IPS-11a (cell line): ENCODE data around the gene MFRP.

Source experiments
- H3K4me3 ChIP-seq: one replicate; pipeline ENCODE4 v1.5.1; 2013; ENCODE audit warnings: low read depth, low read length, control low read depth

The MFRP gene

DNA sequence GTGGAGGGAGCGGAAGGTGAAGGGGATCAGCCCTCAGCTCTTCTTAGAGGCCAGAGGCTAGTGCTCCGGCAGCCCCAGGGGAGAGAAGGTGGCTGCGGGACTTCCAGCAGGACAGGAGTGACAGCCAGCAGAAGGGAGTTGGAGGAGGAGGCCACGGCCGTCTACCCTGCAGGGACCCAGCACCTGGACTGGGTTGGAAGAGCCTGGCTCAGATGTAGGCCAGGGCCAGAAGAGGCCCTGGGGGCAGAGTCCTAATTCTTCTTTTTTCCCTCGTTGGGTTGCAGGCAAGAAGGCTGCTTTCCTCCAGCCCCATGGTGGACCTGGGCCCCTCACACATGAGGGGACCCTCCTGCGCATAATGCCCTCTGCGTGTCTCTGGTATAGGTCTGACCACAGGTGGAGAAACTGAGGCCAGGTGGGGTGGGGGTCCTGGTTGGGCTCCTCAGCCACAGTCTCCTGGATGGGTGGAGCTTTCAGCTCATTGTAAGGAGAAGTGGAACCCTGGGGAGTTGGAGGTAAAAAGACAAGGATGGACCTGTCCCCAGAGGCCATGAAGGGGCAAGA lies 27.3 kb downstream of the MFRP start:
- H3K4me3 ChIP-seq, result no peak overlapping the region

DNA sequence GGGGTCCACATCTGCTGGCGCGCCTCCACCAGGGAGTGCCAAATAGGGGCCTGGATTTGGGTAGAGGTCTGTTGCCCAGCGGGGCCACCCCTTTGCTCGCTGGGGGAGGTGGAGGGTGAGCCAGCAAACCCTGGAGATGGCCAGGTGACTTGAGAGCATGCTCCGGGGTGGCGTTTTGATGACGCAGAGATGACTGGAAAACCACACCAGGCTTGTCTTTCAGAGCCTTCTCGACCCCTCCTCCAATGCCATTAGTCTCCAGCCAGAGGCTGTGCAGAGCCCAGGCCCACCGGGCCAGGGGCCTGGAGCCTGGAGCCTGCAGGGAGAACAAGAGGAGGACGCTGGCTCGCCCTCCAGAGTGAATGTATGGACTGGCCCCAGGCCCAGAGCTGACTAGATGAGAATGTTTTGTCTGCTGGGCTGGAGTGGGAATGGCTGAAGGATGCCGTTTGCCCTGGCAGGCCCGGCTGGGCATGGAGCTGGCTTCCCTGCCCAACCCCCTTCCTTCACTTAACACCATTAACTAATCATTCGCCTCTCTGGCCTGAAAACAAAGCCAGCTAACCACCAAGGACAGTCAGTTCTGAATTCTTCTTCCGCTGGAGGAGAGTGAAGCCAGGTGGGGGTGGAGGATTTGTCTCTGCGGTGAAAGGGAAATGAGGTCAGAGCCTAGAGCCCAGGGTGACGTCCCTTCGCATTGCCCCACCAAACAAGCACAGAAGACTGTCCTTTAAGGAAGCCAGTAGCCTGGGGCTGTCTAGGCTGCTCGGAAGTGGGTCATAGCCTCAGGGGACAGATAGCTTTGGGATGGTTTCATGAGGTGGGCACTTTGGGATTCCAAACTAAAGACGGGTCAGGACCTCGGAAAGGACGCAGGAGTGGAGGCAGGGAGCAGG lies 28.0 kb downstream of the MFRP start:
- no peak overlapping the region for H3K4me3 ChIP-seq

DNA sequence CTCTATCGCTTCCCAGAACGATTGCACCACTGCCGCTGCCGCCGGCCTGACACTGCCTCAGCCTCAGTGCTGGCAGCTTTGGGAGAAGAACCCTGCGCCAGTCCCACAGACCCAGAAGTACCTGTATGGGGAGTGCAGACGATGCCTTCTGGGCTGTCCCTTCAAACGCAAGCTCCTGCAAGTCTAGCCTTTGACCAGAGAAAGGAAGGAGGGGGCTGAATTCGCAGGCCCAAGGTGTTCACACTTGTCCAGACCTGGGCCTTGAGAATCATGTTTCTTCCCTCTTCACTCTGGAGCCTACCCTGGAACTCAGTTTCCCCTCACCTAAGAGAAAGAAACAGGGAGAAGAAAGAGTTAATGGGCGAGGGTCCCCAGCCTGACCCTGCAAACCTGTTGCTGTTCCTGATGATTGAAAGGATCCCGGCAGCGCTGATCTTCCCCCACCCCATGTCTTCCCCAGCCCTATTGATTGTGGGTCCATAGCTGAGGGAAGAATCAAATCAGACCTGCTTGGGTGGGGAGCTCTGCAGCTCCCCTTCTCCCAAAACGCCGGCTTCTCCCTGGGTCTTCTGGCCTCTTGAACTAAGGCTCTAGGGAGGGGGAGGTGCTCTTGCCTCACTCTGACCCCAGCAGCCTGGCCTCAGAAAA lies 28.8 kb downstream of the MFRP start:
- no peak overlapping the region for H3K4me3 ChIP-seq

- H3K4me3 ChIP-seq, result peak within 1 kb of the TSS; percentile 72
These were observed 29.5 kb downstream of the MFRP start, which contains the start of gene MCAM for GRCh38 chr11:119316729-119317591. Gene MCAM (minus strand): TSS chr11:119317130. CDS start chr11:119317101, 29 bp downstream.

DNA sequence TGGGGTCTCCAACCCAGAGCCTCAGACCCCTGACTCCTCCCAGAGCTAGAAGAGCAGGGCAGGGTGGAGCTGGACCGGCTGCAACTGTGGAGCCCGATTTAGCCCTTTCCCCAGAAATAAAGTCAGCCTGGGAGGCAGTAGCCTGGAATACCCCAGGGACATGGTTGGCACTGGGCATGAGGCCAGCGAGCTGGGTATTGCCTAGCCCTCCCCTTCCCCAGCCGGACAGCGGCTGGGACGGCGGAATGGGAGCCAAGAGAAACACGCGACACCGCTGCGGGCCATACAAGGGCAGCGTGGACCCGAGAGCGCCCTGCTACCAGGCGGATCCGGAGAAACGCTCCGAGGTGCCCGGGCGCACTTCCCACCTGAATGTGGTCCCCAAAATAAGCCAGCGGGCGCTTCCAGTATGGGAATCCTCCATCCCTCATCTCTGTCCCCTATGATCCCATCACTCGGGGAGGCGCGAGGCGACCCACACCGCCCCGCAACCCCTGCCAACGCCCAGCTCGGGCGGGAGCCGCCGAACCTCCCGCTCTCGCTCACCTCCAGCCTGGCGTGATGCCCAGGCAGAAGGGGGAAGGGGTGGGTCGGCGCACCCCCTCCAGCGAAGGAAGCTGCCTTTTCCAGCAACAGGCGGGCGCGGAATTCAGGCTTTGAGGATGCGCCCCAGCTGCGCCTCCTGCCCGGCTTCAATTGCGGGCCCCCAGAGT lies 30.3 kb downstream of the MFRP start:
- H3K4me3 ChIP-seq, result peak overlapping the region; percentile 72

- H3K4me3 ChIP-seq, result peak overlapping the region; percentile 72
These were observed 31.1 kb downstream of the MFRP start for GRCh38 chr11:119315131-119316015.

DNA sequence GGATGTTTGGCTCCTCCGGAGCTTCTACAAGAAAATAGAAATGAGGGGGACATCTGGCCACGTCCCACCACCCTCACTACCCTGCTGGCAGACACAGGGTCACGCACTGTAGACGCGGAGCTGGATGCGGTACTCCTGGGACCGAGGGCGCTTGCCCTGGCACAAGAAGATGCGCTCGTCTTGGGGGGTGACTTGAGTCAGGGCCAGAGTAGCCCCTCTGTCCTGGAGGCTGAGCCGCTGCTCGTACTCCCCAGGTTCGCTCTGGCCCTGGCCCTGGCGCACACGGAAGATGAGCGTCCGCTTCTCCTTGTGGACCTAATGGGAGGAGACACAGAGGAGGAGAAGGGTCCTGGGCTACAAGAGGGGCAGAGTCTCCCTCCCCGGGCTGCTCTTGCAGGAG lies 31.8 kb downstream of the MFRP start:
- H3K4me3 ChIP-seq, result no peak overlapping the region

DNA sequence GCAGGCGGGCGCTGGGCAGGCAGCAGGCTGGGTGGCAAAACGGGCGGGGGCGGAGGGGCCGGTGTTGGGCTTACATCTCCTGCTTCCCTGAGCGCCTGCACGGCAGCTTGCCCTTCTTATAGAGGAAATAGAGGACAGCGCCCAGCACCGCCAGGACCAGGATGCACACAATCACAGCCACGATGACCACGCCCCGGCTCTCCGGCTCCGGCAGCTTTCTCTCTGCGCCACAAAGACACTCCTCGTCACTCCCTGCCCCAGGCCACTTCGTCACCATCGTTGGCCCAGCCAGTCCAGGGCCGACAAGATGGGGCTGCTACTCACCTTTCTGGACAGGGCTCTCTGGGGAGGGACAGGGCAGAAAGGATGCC lies 35.8 kb downstream of the MFRP start:
- H3K4me3 ChIP-seq, result no peak overlapping the region

GRCh38 chr11:119309953-119310681 lies 36.4 kb downstream of the MFRP start:
- no peak overlapping the region for H3K4me3 ChIP-seq

GRCh38 chr11:119309411-119309810 lies 37.1 kb downstream of the MFRP start:
- H3K4me3 ChIP-seq, result no peak overlapping the region

DNA sequence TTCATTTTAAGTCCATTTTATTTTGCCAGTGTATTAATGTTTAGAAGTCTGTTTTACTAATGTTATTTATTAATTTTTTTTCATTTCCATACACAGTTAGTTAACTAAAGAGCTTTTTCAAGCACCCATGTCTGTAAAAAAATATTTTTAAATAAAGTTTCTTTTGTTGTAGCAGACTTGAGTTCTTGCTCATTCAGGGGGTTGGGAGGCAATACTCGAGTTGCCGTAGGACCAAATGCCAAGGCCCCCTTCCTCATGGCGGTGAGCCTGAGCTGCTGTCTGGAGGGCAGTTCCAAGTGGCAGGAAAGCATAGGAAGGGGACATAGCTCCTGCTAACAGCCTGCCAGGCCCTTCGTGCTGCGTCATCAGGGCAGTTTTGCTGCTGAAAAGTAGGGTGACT lies 38.5 kb downstream of the MFRP start:
- H3K4me3 ChIP-seq, result no peak overlapping the region

GRCh38 chr11:119307219-119307618 lies 39.3 kb downstream of the MFRP start:
- H3K4me3 ChIP-seq, result no peak overlapping the region

DNA sequence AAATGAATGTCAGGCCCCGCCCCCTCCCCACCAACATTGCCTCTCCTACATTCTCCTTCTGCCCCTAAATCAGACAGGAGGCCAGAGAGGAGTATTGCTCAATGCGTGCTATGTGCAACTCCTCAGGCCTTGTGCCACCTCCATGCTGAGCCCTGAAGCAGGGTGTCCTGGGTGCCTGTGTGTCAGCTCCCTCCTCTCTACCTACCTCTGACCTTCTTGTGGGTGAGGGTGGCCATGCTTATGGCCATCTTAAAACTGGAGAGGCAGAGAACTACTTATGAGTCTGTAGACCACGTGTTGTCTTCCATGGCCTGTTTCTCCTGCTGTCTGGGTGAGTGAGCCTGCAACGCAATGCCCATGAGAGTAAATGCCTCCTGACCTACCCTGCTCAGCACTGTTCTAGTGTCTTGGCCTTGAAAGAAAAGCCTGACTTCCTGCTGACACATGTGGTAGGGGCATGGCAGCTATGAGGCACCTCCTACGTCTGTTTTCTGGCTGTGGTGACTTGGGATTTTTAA lies 40.1 kb downstream of the MFRP start:
- H3K4me3 ChIP-seq, result no peak overlapping the region

DNA sequence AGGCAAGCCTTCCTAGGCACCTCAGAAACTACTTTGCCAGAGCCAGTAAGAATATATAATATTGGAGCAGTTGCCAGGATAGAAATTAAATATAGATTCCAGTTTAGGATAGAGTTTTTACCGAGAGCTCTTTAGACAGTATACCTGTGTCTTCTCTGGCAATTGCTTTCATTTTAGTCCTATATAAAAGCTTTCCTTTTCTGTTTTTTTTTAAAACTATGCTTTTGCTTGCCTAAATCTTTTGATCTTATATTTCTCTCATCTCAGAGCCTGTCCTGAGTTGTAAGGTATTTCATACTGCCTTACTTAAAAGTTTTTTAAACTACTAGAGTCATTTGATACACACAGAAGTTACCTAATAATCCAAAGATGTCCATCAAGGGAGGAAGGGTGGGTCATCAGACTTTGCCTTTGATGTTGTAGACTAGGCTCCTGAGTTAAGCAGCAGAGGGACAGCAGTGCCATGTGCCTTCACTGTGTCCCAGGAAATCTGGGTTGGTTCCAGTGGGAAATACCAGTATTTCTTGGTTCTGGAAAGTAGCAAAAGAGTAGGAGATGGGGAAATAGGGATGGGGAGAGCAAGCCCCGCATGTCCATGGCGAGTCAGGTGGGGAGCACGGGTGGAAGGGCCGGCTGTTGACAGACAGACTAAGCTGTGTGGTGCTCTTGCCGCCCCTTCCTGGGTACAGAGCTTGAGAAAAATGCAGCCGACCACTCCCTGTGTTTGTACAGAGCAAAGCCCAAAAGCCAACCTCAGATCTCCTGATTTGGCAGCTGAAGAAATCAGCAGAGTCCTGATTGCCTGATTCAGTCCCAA lies 40.7 kb downstream of the MFRP start:
- no peak overlapping the region for H3K4me3 ChIP-seq

DNA sequence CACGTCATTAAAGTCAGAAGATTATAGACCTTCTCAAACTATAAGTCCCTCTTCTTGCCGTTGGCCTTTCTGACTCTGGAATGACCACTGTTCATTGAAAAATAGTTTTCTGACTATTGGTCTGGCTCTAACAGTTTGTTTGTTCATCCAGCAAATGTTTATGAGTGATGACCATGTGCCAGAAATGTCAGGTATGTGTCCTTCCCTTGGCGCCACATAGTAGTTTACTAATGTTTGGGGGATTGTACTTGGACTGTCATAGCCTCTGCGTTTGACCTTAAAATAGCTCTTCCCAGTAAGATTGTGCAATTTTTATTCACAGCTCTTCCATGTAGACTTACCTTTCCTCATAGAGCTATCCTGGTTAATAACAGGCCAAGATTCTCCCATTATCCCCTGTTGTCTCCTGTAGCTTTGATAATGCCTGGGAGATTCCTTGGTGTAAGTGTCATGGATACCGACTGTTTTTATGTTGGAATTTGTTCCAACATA lies 43.2 kb downstream of the MFRP start:
- H3K4me3 ChIP-seq, result no peak overlapping the region

GRCh38 chr11:119300198-119300964 lies 46.1 kb downstream of the MFRP start:
- no peak overlapping the region for H3K4me3 ChIP-seq

DNA sequence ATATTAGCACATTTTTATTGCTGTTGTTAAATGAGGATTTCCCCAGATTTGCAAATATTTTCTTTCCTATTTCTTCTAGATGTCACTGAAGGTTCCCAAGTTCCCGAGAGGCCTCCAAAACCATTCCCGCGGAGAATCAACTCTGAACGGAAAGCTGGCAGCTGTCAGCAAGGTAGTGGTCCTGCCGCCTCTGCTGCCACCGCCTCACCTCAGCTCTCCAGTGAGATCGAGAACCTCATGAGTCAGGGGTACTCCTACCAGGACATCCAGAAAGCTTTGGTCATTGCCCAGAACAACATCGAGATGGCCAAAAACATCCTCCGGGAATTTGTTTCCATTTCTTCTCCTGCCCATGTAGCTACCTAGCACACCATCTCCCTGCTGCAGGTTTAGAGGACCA lies 47.1 kb downstream of the MFRP start:
- H3K4me3 ChIP-seq, result no peak overlapping the region
